Fibroblast of lung (primary cell): Measurements from ENCODE around the gene DRG1. TPM values are rescaled to one million over a fixed set of nuclear protein-coding genes. Genes with fewer than 3 reads are reported as not detected.

Experiments
- DNase-seq, 2 donors: peaks; one replicate each; pipeline versions ENCODE4 v3.0.0 to v3.0.0-alpha.2; 2010; ENCODE audit warnings: low read depth in 2 of 2
- H2AFZ ChIP-seq: 2 replicates; pipeline ENCODE4 v1.5.1; 2012; ENCODE audit warnings: low read length, control low read depth, inconsistent platforms
- H3K27ac ChIP-seq: 2 replicates; pipeline ENCODE4 v1.5.1; 2011; ENCODE audit warnings: low read length, control low read depth; ENCODE audit not compliant: insufficient read depth
- H3K27me3 ChIP-seq: 2 replicates; pipeline ENCODE4 v1.5.1; 2011; ENCODE audit warnings: mild to moderate bottlenecking, low read length; ENCODE audit not compliant: control insufficient read depth, insufficient read depth
- H3K36me3 ChIP-seq: 2 replicates; pipeline ENCODE4 v1.5.1; 2011; ENCODE audit warnings: low read length; ENCODE audit not compliant: control insufficient read depth, insufficient read depth
- H3K4me1 ChIP-seq: 2 replicates; pipeline ENCODE4 v1.5.1; 2011; ENCODE audit warnings: low read length; ENCODE audit not compliant: control insufficient read depth, insufficient read depth; ENCODE audit errors: extremely low read depth
- H3K4me2 ChIP-seq: 2 replicates; pipeline ENCODE4 v1.5.1; 2011; ENCODE audit warnings: low read length, control low read depth; ENCODE audit not compliant: insufficient read depth; ENCODE audit errors: extremely low read depth
- H3K4me3 ChIP-seq, 4 experiments: fragments of 200-600 bp in 1 of 4; sonication (generic) in 1 of 4; replicated peaks in 1 of 4; 2 replicates each; pipeline ENCODE4 v1.5.1; 2011 to 2016; ENCODE audit warnings: low read length in 4 of 4, low read depth in 3 of 4, mild to moderate bottlenecking in 3 of 4, control low read depth in 2 of 4, inconsistent platforms in 1 of 4, mixed read lengths in 1 of 4; ENCODE audit not compliant: insufficient read depth in 1 of 4; ENCODE audit errors: control extremely low read depth in 1 of 4
- H3K79me2 ChIP-seq: 2 replicates; pipeline ENCODE4 v1.5.1; 2012; ENCODE audit warnings: mild to moderate bottlenecking, low read length, inconsistent platforms; ENCODE audit not compliant: control insufficient read depth, insufficient read depth
- H3K9ac ChIP-seq: 2 replicates; pipeline ENCODE4 v1.5.1; 2011; ENCODE audit warnings: mild to moderate bottlenecking, low read length, control low read depth; ENCODE audit not compliant: insufficient read depth
- H3K9me3 ChIP-seq: 2 replicates; pipeline ENCODE4 v1.5.1; 2012; ENCODE audit warnings: low read depth, low read length; ENCODE audit not compliant: control insufficient read depth, insufficient read depth
- H4K20me1 ChIP-seq: 2 replicates; pipeline ENCODE4 v1.5.1; 2011; ENCODE audit warnings: low read length; ENCODE audit not compliant: control insufficient read depth, insufficient read depth; ENCODE audit errors: extremely low read depth
- EZH2 ChIP-seq: IDR thresholded peaks from 2 replicates; pipeline ENCODE4 v1.5.1; 2012; ENCODE audit warnings: low read length, control low read depth, mild to moderate bottlenecking; ENCODE audit errors: missing control alignments
- polyA minus RNA-seq: library from RNA; depleted of rRNA, polyadenylated mRNA; stranded (reverse); fragments of >200 nt; gene quantifications from 2 replicates; pipeline ENCODE4 v1.2.3, GENCODE V29; 2011; ENCODE audit warnings: low replicate concordance
- polyA plus RNA-seq, 2 donors: library from polyadenylated mRNA; depleted of rRNA in 1 of 2; stranded (reverse) in 1 of 2; unstranded in 1 of 2; fragments of >200 nt; gene quantifications; 2 replicates each; pipeline ENCODE4 v1.2.1, GENCODE V29; 2011 to 2012; ENCODE audit warnings: missing spikeins in 1 of 2
- total RNA-seq: library from RNA; depleted of rRNA; stranded (reverse); fragments of >200 nt; gene quantifications from 2 replicates; pipeline ENCODE4 v1.2.1, GENCODE V29; 2014
- TF ChIP-seq, protein P1 (sequence below), 2 donors: IDR thresholded peaks in 1 of 2; conservative IDR thresholded peaks in 1 of 2; 1 replicate in 1 of 2; 2 replicates in 1 of 2; pipeline ENCODE4 v1.5.1; 2011 to 2012; ENCODE audit warnings: low read length in 2 of 2, control low read depth in 1 of 2, inconsistent platforms in 1 of 2, low read depth in 1 of 2, mild to moderate bottlenecking in 1 of 2

Gene DRG1, protein sequence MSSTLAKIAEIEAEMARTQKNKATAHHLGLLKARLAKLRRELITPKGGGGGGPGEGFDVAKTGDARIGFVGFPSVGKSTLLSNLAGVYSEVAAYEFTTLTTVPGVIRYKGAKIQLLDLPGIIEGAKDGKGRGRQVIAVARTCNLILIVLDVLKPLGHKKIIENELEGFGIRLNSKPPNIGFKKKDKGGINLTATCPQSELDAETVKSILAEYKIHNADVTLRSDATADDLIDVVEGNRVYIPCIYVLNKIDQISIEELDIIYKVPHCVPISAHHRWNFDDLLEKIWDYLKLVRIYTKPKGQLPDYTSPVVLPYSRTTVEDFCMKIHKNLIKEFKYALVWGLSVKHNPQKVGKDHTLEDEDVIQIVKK
- total RNA-seq: 73.2 and 78.8 TPM in 2 replicates
- polyA plus RNA-seq: 76.4 and 91.9 TPM in 2 replicates
- 58.2 and 61.0 TPM in 2 replicates for polyA plus RNA-seq (2012)
- 29.3 and 34.1 TPM in 2 replicates for polyA minus RNA-seq

GRCh38 chr22:31399211-31400022, at the start of gene DRG1:
Gene DRG1, plus strand, starts transcription at chr22:31399604. Its CDS starts 80 bp downstream, at chr22:31399684.
- peak within 1 kb of the TSS; percentile 85 for H2AFZ ChIP-seq
- DNase-seq: peak; percentile 92 to 96
- H3K9ac ChIP-seq: peak within 1 kb of the TSS; percentile 84
- no peak for TF ChIP-seq EZH2
- TF ChIP-seq, protein P1, sequence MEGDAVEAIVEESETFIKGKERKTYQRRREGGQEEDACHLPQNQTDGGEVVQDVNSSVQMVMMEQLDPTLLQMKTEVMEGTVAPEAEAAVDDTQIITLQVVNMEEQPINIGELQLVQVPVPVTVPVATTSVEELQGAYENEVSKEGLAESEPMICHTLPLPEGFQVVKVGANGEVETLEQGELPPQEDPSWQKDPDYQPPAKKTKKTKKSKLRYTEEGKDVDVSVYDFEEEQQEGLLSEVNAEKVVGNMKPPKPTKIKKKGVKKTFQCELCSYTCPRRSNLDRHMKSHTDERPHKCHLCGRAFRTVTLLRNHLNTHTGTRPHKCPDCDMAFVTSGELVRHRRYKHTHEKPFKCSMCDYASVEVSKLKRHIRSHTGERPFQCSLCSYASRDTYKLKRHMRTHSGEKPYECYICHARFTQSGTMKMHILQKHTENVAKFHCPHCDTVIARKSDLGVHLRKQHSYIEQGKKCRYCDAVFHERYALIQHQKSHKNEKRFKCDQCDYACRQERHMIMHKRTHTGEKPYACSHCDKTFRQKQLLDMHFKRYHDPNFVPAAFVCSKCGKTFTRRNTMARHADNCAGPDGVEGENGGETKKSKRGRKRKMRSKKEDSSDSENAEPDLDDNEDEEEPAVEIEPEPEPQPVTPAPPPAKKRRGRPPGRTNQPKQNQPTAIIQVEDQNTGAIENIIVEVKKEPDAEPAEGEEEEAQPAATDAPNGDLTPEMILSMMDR (conservative IDR thresholded peaks at IDR 0.05 in 1 of 2, IDR thresholded peaks at IDR 0.05 in 1 of 2; ENCODE audit: low read depth in 1 of 2, low read length in 2 of 2): no peak
- H3K9me3 ChIP-seq: no peaks in the 10 kb centered on the region
- H3K4me3 ChIP-seq: peak within 1 kb of the TSS; percentile 54 to 97 (median 89)
- H3K4me2 ChIP-seq: peak within 1 kb of the TSS; percentile 87
- H4K20me1 ChIP-seq: no peaks in the 10 kb centered on the region
- H3K4me1 ChIP-seq: no peaks in the 10 kb centered on the region
- peak within 1 kb of the TSS; percentile 83 for H3K27ac ChIP-seq
- H3K27me3 ChIP-seq: no peaks in the 10 kb centered on the region
- peaks cover 3% of the 10 kb centered on the region for H3K36me3 ChIP-seq
- H3K79me2 ChIP-seq: peaks cover 35% of the 10 kb centered on the region

GRCh38 chr22:31349960-31350359, 49.4 kb upstream of the DRG1 start:
- no peak for DNase-seq
- H2AFZ ChIP-seq: no peak overlapping the region
- no peak overlapping the region for H3K27ac ChIP-seq
- no peak overlapping the region for H3K4me2 ChIP-seq
- no peaks in the 10 kb centered on the region for H4K20me1 ChIP-seq
- no peak overlapping the region for H3K9ac ChIP-seq
- peaks cover 3% of the 10 kb centered on the region for H3K27me3 ChIP-seq
- no peak overlapping the region for H3K4me3 ChIP-seq
- H3K4me1 ChIP-seq: peaks cover 3% of the 10 kb centered on the region
- TF ChIP-seq, protein P1 (conservative IDR thresholded peaks at IDR 0.05 in 1 of 2, IDR thresholded peaks at IDR 0.05 in 1 of 2; ENCODE audit: low read depth in 1 of 2, low read length in 2 of 2): no peak
- no peak for TF ChIP-seq EZH2
- peaks cover under 1% of the 10 kb centered on the region for H3K36me3 ChIP-seq
- H3K79me2 ChIP-seq: no peaks in the 10 kb centered on the region
- H3K9me3 ChIP-seq: no peaks in the 10 kb centered on the region

GRCh38 chr22:31350410-31350863, 49.0 kb upstream of the DRG1 start:
- H3K27ac ChIP-seq: no peak overlapping the region
- H3K9me3 ChIP-seq: no peaks in the 10 kb centered on the region
- DNase-seq: peak in 1 of 2 donors; percentile 18
- no peaks in the 10 kb centered on the region for H3K79me2 ChIP-seq
- H3K27me3 ChIP-seq: peaks cover 3% of the 10 kb centered on the region
- H3K9ac ChIP-seq: no peak overlapping the region
- H3K4me2 ChIP-seq: no peak overlapping the region
- TF ChIP-seq, protein P1 (conservative IDR thresholded peaks at IDR 0.05 in 1 of 2, IDR thresholded peaks at IDR 0.05 in 1 of 2; ENCODE audit: low read depth in 1 of 2, low read length in 2 of 2): no peak
- TF ChIP-seq EZH2: no peak
- H3K4me3 ChIP-seq: no peak overlapping the region
- H3K4me1 ChIP-seq: peaks cover 3% of the 10 kb centered on the region
- no peaks in the 10 kb centered on the region for H3K36me3 ChIP-seq
- H2AFZ ChIP-seq: no peak overlapping the region
- H4K20me1 ChIP-seq: no peaks in the 10 kb centered on the region
